Measurements from ENCODE around the gene STX12. TPM values are rescaled to one million over a fixed set of nuclear protein-coding genes. Genes with fewer than 3 reads are reported as not detected.
"Not testable (repeated sequence)": the region's sequence is repeated elsewhere in the genome, so short reads cannot be mapped to it uniquely, and the experiment has no call there.

STX12 gene
- total RNA-seq, 6 donors from 2014 or later = 47.1 to 107 (median 88.2) TPM

DNA sequence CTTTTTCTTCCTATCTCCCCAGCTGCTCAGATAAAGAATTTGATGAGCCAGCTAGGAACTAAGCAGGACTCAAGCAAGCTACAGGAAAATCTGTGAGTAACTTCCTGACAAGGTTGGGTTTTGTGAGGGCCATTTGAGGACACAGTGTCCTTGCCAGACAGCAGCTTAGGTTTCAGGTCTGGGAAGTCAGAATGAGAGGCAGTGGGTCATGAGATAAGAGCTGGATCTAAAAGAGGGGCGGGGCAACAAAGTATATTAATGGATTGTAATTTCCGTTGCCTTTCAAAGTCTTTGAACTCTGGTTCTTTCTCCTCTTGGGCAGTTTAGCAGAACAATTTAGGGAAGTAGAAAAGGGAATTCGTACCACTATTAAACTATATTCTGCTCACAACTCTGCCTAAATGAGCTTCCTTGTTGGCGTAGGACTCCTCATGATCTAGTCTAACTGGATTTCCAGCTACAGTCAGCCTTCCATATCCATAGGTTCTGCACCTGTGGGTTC, 16.6 kb downstream of the STX12 start:
- DNase-seq = peak in 1 of 2 donors; percentile 82
- H3K4me1 ChIP-seq = peaks cover 51 to 73% (median 69%) of the 10 kb centered on the region in 4 donors
- H3K4me3 ChIP-seq = no peak overlapping the region
- no peaks in the 10 kb centered on the region for H3K27me3 ChIP-seq
- no peaks in the 10 kb centered on the region for H3K9me3 ChIP-seq
- TF ChIP-seq EP300 (IDR thresholded peaks at IDR 0.05) (peak; percentile 48 to 95 (median 90)), POLR2AphosphoS5 (IDR thresholded peaks at IDR 0.05) (peak; percentile 71 to 89), POLR2A (IDR thresholded peaks at IDR 0.05) (no peak)
- TF ChIP-seq, protein P1, sequence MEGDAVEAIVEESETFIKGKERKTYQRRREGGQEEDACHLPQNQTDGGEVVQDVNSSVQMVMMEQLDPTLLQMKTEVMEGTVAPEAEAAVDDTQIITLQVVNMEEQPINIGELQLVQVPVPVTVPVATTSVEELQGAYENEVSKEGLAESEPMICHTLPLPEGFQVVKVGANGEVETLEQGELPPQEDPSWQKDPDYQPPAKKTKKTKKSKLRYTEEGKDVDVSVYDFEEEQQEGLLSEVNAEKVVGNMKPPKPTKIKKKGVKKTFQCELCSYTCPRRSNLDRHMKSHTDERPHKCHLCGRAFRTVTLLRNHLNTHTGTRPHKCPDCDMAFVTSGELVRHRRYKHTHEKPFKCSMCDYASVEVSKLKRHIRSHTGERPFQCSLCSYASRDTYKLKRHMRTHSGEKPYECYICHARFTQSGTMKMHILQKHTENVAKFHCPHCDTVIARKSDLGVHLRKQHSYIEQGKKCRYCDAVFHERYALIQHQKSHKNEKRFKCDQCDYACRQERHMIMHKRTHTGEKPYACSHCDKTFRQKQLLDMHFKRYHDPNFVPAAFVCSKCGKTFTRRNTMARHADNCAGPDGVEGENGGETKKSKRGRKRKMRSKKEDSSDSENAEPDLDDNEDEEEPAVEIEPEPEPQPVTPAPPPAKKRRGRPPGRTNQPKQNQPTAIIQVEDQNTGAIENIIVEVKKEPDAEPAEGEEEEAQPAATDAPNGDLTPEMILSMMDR (IDR thresholded peaks at IDR 0.05) = no peak
- peak; percentile 77 to 82 for ATAC-seq (ENCODE audit: low FRiP score in 2 of 2)
- 37 to 43% methylated on average over 4 of the region's 4 CpGs for WGBS, 2 donors
- peak overlapping the region; percentile 76 to 87 (median 82) for H3K27ac ChIP-seq
- peaks cover 14 to 46% (median 30%) of the 10 kb centered on the region in 4 donors for H3K36me3 ChIP-seq

DNA sequence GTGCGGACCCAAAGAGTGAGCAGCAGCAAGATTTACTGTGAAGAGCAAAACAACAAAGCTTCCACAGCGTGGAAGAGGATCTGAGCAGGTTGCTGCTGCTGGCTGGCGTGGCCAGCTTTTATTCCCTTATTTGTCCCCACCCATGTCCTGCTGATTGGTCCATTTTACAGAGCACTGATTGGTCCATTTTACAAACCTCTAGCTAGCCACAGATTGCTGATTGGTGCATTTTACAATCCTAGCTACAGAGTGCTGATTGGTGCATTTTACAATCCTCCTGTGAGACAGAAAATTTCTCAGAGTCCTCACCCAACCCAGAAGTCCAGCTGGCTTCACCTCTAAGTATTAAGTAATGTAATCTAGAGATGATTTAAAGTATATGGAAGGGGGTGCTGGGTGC, 17.3 kb downstream of the STX12 start:
- Histone ChIP-seq H3K27ac (peak overlapping the region; percentile 76 to 87 (median 82)), H3K4me1 (peaks cover 51 to 68% (median 63%) of the 10 kb centered on the region in 4 donors), H3K36me3 (peaks cover 18 to 52% (median 37%) of the 10 kb centered on the region in 4 donors)
- 97 to 100% methylated on average over 3 of the region's 3 CpGs for WGBS, 2 donors
- H3K27me3 ChIP-seq; H3K4me3 ChIP-seq; DNase-seq; H3K9me3 ChIP-seq; ATAC-seq (ENCODE audit: low FRiP score in 2 of 2): not testable (repeated sequence)

DNA sequence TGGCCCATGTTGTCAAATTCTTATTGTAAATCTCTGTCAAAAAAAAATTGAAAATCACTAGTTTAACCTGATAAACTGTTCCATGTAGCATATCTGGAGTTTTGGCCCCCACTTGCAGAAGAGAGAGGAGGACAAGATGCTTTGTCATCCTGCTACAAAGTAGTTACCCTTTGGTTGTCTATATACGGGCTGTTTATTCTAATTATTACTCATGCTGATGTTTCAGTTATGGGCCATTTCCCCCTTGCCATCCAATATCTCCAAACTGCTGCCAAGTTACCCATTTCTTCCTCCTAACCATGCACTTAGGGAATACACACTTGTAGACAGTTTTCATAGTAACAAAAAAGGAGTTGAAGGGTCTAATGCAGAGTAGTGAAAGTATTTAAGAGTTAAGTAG, 22.6 kb downstream of the STX12 start:
- TF ChIP-seq POLR2A (IDR thresholded peaks at IDR 0.05) = no peak
- TF ChIP-seq POLR2AphosphoS5 (IDR thresholded peaks at IDR 0.05) = no peak
- TF ChIP-seq, protein P1 (IDR thresholded peaks at IDR 0.05) = no peak
- no peak for TF ChIP-seq EP300 (IDR thresholded peaks at IDR 0.05)
- H3K36me3 ChIP-seq = peaks cover 27 to 94% (median 67%) of the 10 kb centered on the region in 4 donors
- ATAC-seq (ENCODE audit: low FRiP score in 2 of 2) = no peak

DNA sequence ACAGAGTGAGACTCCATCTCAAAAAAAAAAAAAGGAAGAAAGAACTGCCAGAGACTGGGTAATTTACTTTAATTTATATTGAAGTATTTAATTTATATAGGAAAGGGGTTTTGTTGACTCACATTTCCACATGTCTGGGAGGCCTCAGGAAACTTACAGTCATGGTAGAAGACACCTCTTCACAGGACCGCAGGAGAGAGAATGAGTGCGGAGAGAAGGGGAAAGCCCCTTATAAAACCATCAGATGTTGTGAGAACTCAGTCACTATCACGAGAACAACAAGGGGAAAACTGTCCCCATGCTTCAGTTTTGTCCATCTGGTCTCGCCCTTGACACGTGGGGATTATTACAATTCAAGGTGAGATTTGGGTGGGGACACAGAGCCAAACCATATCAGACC, 31.8 kb downstream of the STX12 start:
- whole genome bisulfite sequencing, 2 donors = 83 to 92% methylated on average over 5 of the region's 5 CpGs
- no peak overlapping the region for H3K27ac ChIP-seq
- H3K27me3 ChIP-seq = no peaks in the 10 kb centered on the region
- H3K36me3 ChIP-seq = peaks cover 12 to 87% (median 48%) of the 10 kb centered on the region in 4 donors
- TF ChIP-seq POLR2AphosphoS5 (IDR thresholded peaks at IDR 0.05) (no peak), EP300 (IDR thresholded peaks at IDR 0.05) (no peak), POLR2A (IDR thresholded peaks at IDR 0.05) (no peak)
- TF ChIP-seq, protein P1 (IDR thresholded peaks at IDR 0.05) = no peak
- H3K4me1 ChIP-seq = no peaks in the 10 kb centered on the region
- no peak for ATAC-seq (ENCODE audit: low FRiP score in 2 of 2)
- DNase-seq = no peak
- no peaks in the 10 kb centered on the region for H3K9me3 ChIP-seq
- H3K4me3 ChIP-seq = no peak overlapping the region

More for the DNA sequence above, 22.6 kb downstream of the STX12 start:
- Histone ChIP-seq H3K4me3 (no peak overlapping the region), H3K27me3 (no peaks in the 10 kb centered on the region), H3K9me3 (no peaks in the 10 kb centered on the region), H3K4me1 (peaks cover 7 to 15% (median 11%) of the 10 kb centered on the region in 4 donors), H3K27ac (no peak overlapping the region)
- WGBS, 2 donors = 48 to 50% methylated on average over 1 of the region's 1 CpG
- no peak for DNase-seq

DNA sequence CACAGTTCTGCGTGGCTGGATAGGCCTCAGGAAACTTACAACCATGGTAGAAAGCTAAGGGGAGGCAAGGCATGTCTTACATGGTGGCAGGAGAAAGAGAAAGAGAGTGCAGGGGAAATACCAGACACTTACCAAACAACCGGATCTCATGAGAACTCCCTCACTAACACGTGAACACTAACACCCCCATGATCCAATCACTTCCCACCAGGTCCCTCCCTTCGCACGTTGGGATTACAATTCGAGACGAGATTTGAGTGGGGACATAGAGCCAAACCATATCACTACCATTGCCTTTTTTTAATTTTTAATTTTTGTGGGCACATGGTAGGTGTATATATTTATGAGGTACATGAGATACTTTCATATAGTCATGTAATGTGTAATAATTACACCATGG, 33.7 kb downstream of the STX12 start:
- H3K4me1 ChIP-seq = no peaks in the 10 kb centered on the region
- H3K4me3 ChIP-seq = no peak overlapping the region
- DNase-seq = no peak
- no peaks in the 10 kb centered on the region for H3K9me3 ChIP-seq
- no peaks in the 10 kb centered on the region for H3K27me3 ChIP-seq
- ATAC-seq (ENCODE audit: low FRiP score in 2 of 2) = no peak
- H3K36me3 ChIP-seq = peaks cover 8 to 84% (median 38%) of the 10 kb centered on the region in 4 donors
- 91 to 94% methylated on average over 7 of the region's 7 CpGs for WGBS, 2 donors
- no peak overlapping the region for H3K27ac ChIP-seq
- TF ChIP-seq, protein P1 (IDR thresholded peaks at IDR 0.05) = no peak
- no peak for TF ChIP-seq EP300 (IDR thresholded peaks at IDR 0.05)
- TF ChIP-seq POLR2A (IDR thresholded peaks at IDR 0.05) = no peak
- TF ChIP-seq POLR2AphosphoS5 (IDR thresholded peaks at IDR 0.05) = no peak
